ENCODE measurements around the gene PLCD3. TPM values are rescaled to one million over a fixed set of nuclear protein-coding genes. Genes with fewer than 3 reads are reported as not detected.

Gene PLCD3
- total and polyA plus RNA-seq, 2 of the 8 experiments (the other 6 are each of a cell fraction or from before 2014, with no cell fraction given) = 26.5 to 48.1 TPM

DNA sequence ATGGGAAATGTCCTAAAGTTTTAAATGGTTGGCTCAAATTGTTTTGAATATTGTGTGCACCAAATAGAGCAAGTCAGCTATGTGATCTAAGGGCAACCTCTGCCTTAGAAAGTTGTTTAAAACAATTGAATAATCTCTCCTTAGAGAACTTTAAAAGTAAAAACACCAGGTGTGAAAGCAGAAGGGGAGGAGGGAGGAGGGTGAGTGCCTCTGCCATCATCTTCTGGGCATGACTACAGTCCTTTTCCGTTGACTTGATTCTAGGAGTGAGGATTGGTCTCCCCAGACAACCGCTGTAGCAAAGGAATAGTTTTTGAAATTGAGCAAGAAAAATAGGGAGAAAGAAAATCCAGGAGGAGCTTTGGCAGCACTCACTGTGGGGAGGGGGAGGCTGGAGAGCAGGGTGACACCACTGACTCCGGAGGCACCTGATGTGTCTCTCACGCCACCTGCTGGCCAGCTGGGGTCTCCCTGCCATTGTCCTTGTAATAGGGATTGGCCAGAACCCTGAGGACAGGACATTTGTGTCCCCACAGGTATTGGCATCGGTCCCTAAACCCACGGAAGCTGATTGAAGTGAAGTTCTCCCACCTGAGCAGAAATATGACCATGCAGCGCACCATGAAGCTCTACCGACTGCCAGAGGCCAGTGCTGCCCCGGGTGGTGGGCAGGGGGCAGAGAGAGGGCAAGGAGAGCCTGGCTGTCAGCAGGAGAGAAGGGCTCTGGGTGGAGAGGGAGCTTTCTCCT lies 33.3 kb downstream of the PLCD3 start (continued):
- TF ChIP-seq, protein P1, sequence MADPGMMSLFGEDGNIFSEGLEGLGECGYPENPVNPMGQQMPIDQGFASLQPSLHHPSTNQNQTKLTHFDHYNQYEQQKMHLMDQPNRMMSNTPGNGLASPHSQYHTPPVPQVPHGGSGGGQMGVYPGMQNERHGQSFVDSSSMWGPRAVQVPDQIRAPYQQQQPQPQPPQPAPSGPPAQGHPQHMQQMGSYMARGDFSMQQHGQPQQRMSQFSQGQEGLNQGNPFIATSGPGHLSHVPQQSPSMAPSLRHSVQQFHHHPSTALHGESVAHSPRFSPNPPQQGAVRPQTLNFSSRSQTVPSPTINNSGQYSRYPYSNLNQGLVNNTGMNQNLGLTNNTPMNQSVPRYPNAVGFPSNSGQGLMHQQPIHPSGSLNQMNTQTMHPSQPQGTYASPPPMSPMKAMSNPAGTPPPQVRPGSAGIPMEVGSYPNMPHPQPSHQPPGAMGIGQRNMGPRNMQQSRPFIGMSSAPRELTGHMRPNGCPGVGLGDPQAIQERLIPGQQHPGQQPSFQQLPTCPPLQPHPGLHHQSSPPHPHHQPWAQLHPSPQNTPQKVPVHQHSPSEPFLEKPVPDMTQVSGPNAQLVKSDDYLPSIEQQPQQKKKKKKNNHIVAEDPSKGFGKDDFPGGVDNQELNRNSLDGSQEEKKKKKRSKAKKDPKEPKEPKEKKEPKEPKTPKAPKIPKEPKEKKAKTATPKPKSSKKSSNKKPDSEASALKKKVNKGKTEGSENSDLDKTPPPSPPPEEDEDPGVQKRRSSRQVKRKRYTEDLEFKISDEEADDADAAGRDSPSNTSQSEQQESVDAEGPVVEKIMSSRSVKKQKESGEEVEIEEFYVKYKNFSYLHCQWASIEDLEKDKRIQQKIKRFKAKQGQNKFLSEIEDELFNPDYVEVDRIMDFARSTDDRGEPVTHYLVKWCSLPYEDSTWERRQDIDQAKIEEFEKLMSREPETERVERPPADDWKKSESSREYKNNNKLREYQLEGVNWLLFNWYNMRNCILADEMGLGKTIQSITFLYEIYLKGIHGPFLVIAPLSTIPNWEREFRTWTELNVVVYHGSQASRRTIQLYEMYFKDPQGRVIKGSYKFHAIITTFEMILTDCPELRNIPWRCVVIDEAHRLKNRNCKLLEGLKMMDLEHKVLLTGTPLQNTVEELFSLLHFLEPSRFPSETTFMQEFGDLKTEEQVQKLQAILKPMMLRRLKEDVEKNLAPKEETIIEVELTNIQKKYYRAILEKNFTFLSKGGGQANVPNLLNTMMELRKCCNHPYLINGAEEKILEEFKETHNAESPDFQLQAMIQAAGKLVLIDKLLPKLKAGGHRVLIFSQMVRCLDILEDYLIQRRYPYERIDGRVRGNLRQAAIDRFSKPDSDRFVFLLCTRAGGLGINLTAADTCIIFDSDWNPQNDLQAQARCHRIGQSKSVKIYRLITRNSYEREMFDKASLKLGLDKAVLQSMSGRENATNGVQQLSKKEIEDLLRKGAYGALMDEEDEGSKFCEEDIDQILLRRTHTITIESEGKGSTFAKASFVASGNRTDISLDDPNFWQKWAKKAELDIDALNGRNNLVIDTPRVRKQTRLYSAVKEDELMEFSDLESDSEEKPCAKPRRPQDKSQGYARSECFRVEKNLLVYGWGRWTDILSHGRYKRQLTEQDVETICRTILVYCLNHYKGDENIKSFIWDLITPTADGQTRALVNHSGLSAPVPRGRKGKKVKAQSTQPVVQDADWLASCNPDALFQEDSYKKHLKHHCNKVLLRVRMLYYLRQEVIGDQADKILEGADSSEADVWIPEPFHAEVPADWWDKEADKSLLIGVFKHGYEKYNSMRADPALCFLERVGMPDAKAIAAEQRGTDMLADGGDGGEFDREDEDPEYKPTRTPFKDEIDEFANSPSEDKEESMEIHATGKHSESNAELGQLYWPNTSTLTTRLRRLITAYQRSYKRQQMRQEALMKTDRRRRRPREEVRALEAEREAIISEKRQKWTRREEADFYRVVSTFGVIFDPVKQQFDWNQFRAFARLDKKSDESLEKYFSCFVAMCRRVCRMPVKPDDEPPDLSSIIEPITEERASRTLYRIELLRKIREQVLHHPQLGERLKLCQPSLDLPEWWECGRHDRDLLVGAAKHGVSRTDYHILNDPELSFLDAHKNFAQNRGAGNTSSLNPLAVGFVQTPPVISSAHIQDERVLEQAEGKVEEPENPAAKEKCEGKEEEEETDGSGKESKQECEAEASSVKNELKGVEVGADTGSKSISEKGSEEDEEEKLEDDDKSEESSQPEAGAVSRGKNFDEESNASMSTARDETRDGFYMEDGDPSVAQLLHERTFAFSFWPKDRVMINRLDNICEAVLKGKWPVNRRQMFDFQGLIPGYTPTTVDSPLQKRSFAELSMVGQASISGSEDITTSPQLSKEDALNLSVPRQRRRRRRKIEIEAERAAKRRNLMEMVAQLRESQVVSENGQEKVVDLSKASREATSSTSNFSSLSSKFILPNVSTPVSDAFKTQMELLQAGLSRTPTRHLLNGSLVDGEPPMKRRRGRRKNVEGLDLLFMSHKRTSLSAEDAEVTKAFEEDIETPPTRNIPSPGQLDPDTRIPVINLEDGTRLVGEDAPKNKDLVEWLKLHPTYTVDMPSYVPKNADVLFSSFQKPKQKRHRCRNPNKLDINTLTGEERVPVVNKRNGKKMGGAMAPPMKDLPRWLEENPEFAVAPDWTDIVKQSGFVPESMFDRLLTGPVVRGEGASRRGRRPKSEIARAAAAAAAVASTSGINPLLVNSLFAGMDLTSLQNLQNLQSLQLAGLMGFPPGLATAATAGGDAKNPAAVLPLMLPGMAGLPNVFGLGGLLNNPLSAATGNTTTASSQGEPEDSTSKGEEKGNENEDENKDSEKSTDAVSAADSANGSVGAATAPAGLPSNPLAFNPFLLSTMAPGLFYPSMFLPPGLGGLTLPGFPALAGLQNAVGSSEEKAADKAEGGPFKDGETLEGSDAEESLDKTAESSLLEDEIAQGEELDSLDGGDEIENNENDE (IDR thresholded peaks at IDR 0.05; ENCODE audit: insufficient replicate concordance, low read length) = no peak
- TF ChIP-seq SP4 (IDR thresholded peaks at IDR 0.05; ENCODE audit: low read length) = no peak
- no peak for TF ChIP-seq JUN (IDR thresholded peaks at IDR 0.05; ENCODE audit: low read depth, low read length)
- TF ChIP-seq SIN3A (conservative IDR thresholded peaks at IDR 0.05 in 1 of 2, IDR thresholded peaks at IDR 0.05 in 1 of 2; ENCODE audit: low read depth in 1 of 2, low read length in 2 of 2) = 0 out of 4 replicates have a peak, but pooled peaks of 1 of the 2 experiments have one; percentile 26
- TF ChIP-seq CBX5 (IDR thresholded peaks at IDR 0.05; ENCODE audit: low read depth, low read length) = no peak
- TF ChIP-seq, protein P2, sequence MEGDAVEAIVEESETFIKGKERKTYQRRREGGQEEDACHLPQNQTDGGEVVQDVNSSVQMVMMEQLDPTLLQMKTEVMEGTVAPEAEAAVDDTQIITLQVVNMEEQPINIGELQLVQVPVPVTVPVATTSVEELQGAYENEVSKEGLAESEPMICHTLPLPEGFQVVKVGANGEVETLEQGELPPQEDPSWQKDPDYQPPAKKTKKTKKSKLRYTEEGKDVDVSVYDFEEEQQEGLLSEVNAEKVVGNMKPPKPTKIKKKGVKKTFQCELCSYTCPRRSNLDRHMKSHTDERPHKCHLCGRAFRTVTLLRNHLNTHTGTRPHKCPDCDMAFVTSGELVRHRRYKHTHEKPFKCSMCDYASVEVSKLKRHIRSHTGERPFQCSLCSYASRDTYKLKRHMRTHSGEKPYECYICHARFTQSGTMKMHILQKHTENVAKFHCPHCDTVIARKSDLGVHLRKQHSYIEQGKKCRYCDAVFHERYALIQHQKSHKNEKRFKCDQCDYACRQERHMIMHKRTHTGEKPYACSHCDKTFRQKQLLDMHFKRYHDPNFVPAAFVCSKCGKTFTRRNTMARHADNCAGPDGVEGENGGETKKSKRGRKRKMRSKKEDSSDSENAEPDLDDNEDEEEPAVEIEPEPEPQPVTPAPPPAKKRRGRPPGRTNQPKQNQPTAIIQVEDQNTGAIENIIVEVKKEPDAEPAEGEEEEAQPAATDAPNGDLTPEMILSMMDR (IDR thresholded peaks at IDR 0.05; ENCODE audit: control extremely low read depth in 1 of 3, insufficient read depth in 1 of 3, low read depth in 1 of 3, low read length in 3 of 3) = peak; percentile 78 to 96 (median 95)
- TF ChIP-seq MAFK (IDR thresholded peaks at IDR 0.05; ENCODE audit: low read depth, low read length) = no peak
